H1 (cell line): ENCODE results near the gene SLC37A2. TPM values are rescaled to one million over a fixed set of nuclear protein-coding genes. Genes with fewer than 3 reads are reported as not detected.
A peak's percentile ranks its signal among the peaks of the same experiment; 100 is the strongest.

Experiments used
- CTCF ChIA-PET: fragments of 300-600 bp; sonication (Branson Sonifier 250); formaldehyde crosslinking; loops from one replicate; lab custom pipeline; 2021; ENCODE audit not compliant: partially characterized antibody; lab: Charles Lee
- POLR2A ChIA-PET: fragments of 300-600 bp; sonication (Branson Sonifier 250); formaldehyde crosslinking; loops from one replicate; lab custom pipeline; 2021; ENCODE audit warnings: inconsistent platforms; ENCODE audit not compliant: partially characterized antibody; lab: Charles Lee
- DNase-seq, 2 experiments: peaks; one replicate each; pipeline versions ENCODE4 v3.0.0 to v3.0.0-alpha.2; 2010 to 2022; ENCODE audit warnings: low spot score in 2 of 2, low read depth in 1 of 2, mixed read lengths in 1 of 2
- FAIRE-seq: peaks from 2 replicates; lab custom pipeline; 2011; peaks lifted over from hg19 to GRCh38; lab: Jason Lieb, UNC
- H2AFZ ChIP-seq: 2 replicates; pipeline ENCODE4 v1.8.1; 2012; ENCODE audit warnings: low read length, inconsistent platforms
- H2AK5ac ChIP-seq: 2 replicates; pipeline ENCODE4 v1.6.1; 2013; ENCODE audit warnings: low read depth, low read length
- H2BK120ac ChIP-seq: replicated peaks from 2 replicates; pipeline ENCODE3; 2013; ENCODE audit warnings: low read depth, low read length, inconsistent platforms
- H2BK12ac ChIP-seq: 2 replicates; pipeline ENCODE4 v1.6.1; 2013; ENCODE audit warnings: low read depth, low read length
- H2BK15ac ChIP-seq: 2 replicates; pipeline ENCODE4 v1.6.1; 2013; ENCODE audit warnings: low read length
- H2BK20ac ChIP-seq: 2 replicates; pipeline ENCODE4 v1.6.1; 2013; ENCODE audit warnings: low read length
- H2BK5ac ChIP-seq: 2 replicates; pipeline ENCODE4 v1.6.1; 2013; ENCODE audit warnings: low read depth, low read length
- H3K14ac ChIP-seq: 2 replicates; pipeline ENCODE4 v1.6.1; 2013; ENCODE audit warnings: inconsistent platforms; ENCODE audit not compliant: insufficient read length
- H3K18ac ChIP-seq: 2 replicates; pipeline ENCODE4 v1.6.1; 2013; ENCODE audit warnings: low read length; ENCODE audit errors: extremely low read depth
- H3K23ac ChIP-seq: 2 replicates; pipeline ENCODE4 v1.6.1; 2013; ENCODE audit warnings: inconsistent platforms; ENCODE audit not compliant: insufficient read length
- H3K23me2 ChIP-seq: 2 replicates; pipeline ENCODE4 v1.6.1; 2013; ENCODE audit warnings: low read depth, low read length
- H3K27ac ChIP-seq: 2 replicates; pipeline ENCODE4 v1.6.1; 2011; ENCODE audit warnings: low read depth, low read length, inconsistent platforms
- H3K27me3 ChIP-seq, 4 experiments: replicated peaks in 1 of 4; 1 replicate in 1 of 4; 2 replicates in 3 of 4; pipeline versions ENCODE4 v1.6.1 to v1.8.1; 2011 to 2013; ENCODE audit warnings: low read length in 3 of 4, mild to moderate bottlenecking in 3 of 4, inconsistent platforms in 2 of 4, mixed read lengths in 2 of 4, moderate library complexity in 1 of 4; ENCODE audit not compliant: control insufficient read depth in 3 of 4, insufficient read depth in 3 of 4; ENCODE audit errors: extremely low read depth in 1 of 4
- H3K36me3 ChIP-seq, 4 experiments: 2 replicates each; pipeline versions ENCODE4 v1.6.1 to v1.8.1; 2011 to 2013; ENCODE audit warnings: mild to moderate bottlenecking in 4 of 4, low read length in 3 of 4, moderate library complexity in 2 of 4, control low read depth in 1 of 4, inconsistent platforms in 1 of 4; ENCODE audit not compliant: insufficient read depth in 4 of 4, control insufficient read depth in 2 of 4
- H3K4ac ChIP-seq: replicated peaks from 2 replicates; pipeline ENCODE3; 2013; ENCODE audit warnings: low read length, low read depth, mixed read lengths, inconsistent platforms; ENCODE audit not compliant: insufficient read length
- H3K4me1 ChIP-seq, 4 experiments: replicated peaks in 1 of 4; 1 replicate in 1 of 4; 2 replicates in 3 of 4; pipeline versions ENCODE4 v1.6.1 to v1.8.1; 2011 to 2013; ENCODE audit warnings: low read length in 3 of 4, inconsistent platforms in 2 of 4, mixed read lengths in 1 of 4; ENCODE audit not compliant: insufficient read depth in 4 of 4, control insufficient read depth in 3 of 4
- H3K4me2 ChIP-seq, 2 experiments: 2 replicates each; pipeline versions ENCODE4 v1.6.1 to v1.8.1; 2011 to 2013; ENCODE audit warnings: low read depth in 2 of 2, low read length in 2 of 2, control low read depth in 1 of 2, inconsistent platforms in 1 of 2, mild to moderate bottlenecking in 1 of 2; ENCODE audit not compliant: insufficient read depth in 1 of 2
- H3K4me3 ChIP-seq, 4 experiments: fragments of 200-600, 300-600 bp in 1 of 4; sonication (generic), shearing (Covaris generic), sonication (Bioruptor Twin) in 1 of 4; 2 replicates each; pipeline versions ENCODE4 v1.5.1 to v1.8.1; 2011 to 2016; ENCODE audit warnings: low read length in 4 of 4, low read depth in 3 of 4, control low read depth in 2 of 4, inconsistent platforms in 2 of 4, mild to moderate bottlenecking in 2 of 4, mixed read lengths in 1 of 4, moderate library complexity in 1 of 4; ENCODE audit not compliant: insufficient read depth in 2 of 4; ENCODE audit errors: extremely low read depth in 1 of 4
- H3K56ac ChIP-seq: replicated peaks from 2 replicates; pipeline ENCODE3; 2013; ENCODE audit warnings: low read depth, mild to moderate bottlenecking, mixed read lengths, low read length, inconsistent platforms; ENCODE audit not compliant: insufficient read length
- H3K79me1 ChIP-seq: 2 replicates; pipeline ENCODE4 v1.6.1; 2013; ENCODE audit warnings: low read depth, low read length, control low read depth
- H3K79me2 ChIP-seq, 2 experiments: 2 replicates each; pipeline versions ENCODE4 v1.6.1 to v1.8.1; 2012 to 2013; ENCODE audit warnings: low read length in 2 of 2, mild to moderate bottlenecking in 2 of 2, inconsistent platforms in 1 of 2; ENCODE audit not compliant: insufficient read depth in 2 of 2, control insufficient read depth in 1 of 2
- H3K9ac ChIP-seq, 4 experiments: replicated peaks in 1 of 4; 1 replicate in 1 of 4; 2 replicates in 3 of 4; pipeline versions ENCODE4 v1.6.1 to v1.8.1; 2011 to 2013; ENCODE audit warnings: low read depth in 3 of 4, low read length in 3 of 4, control low read depth in 2 of 4, mild to moderate bottlenecking in 2 of 4, moderate library complexity in 2 of 4, inconsistent platforms in 1 of 4; ENCODE audit errors: extremely low read depth in 1 of 4
- H3K9me3 ChIP-seq, 2 experiments: 2 replicates each; pipeline versions ENCODE4 v1.6.1 to v1.8.1; 2012 to 2013; ENCODE audit warnings: mild to moderate bottlenecking in 2 of 2, moderate library complexity in 2 of 2, control low read depth in 1 of 2, inconsistent platforms in 1 of 2, low read depth in 1 of 2, low read length in 1 of 2, mixed read lengths in 1 of 2; ENCODE audit not compliant: insufficient read depth in 2 of 2
- H4K20me1 ChIP-seq, 2 experiments: replicated peaks in 1 of 2; 2 replicates each; pipeline versions ENCODE3 to v1.8.1; 2011 to 2013; ENCODE audit warnings: inconsistent platforms in 2 of 2, low read length in 2 of 2, mild to moderate bottlenecking in 1 of 2; ENCODE audit not compliant: insufficient read depth in 2 of 2, control insufficient read depth in 1 of 2
- H4K5ac ChIP-seq: 2 replicates; pipeline ENCODE4 v1.6.1; 2013; ENCODE audit warnings: low read length, low read depth, mixed read lengths, inconsistent platforms; ENCODE audit not compliant: insufficient read length
- H4K8ac ChIP-seq: 2 replicates; pipeline ENCODE4 v1.8.0; 2013; ENCODE audit warnings: mild to moderate bottlenecking, moderate library complexity, low read length, inconsistent platforms; ENCODE audit not compliant: insufficient read depth; ENCODE audit errors: extremely low read depth
- H4K91ac ChIP-seq: replicated peaks from 2 replicates; pipeline ENCODE3; 2013; ENCODE audit warnings: low read length, mixed read lengths, inconsistent platforms; ENCODE audit not compliant: insufficient read length
- GABPA ChIP-seq: IDR thresholded peaks from 2 replicates; pipeline ENCODE4 v1.6.1; 2011; ENCODE audit warnings: mild to moderate bottlenecking, low read length, moderate library complexity, borderline replicate concordance; ENCODE audit not compliant: insufficient read depth
- JUN ChIP-seq: IDR thresholded peaks from 2 replicates; pipeline ENCODE4 v1.6.1; 2011; ENCODE audit warnings: low read depth, mild to moderate bottlenecking, improper control_type of control experiment, low read length
- POLR2A ChIP-seq, 2 experiments: IDR thresholded peaks; 1 replicate in 1 of 2; 2 replicates in 1 of 2; pipeline ENCODE4 v1.6.1; 2011; ENCODE audit warnings: low read depth in 2 of 2, low read length in 2 of 2, mild to moderate bottlenecking in 2 of 2; ENCODE audit errors: control extremely low read depth in 1 of 2
- POLR2AphosphoS5 ChIP-seq: IDR thresholded peaks from 2 replicates; pipeline ENCODE4 v1.6.1; 2011; ENCODE audit warnings: low read depth, low read length
- RAD21 ChIP-seq, 2 experiments: IDR thresholded peaks in 1 of 2; conservative IDR thresholded peaks in 1 of 2; 2 replicates each; pipeline ENCODE4 v1.6.1; 2011; ENCODE audit warnings: low read depth in 2 of 2, low read length in 2 of 2, improper control_type of control experiment in 1 of 2, inconsistent platforms in 1 of 2, mild to moderate bottlenecking in 1 of 2, moderate library complexity in 1 of 2
- SAP30 ChIP-seq: fragments of 300-600 bp; sonication (generic); IDR thresholded peaks from 2 replicates; pipeline ENCODE4 v1.7.1; 2012; ENCODE audit warnings: low read length, moderate library complexity, mild to moderate bottlenecking, inconsistent platforms; ENCODE audit not compliant: insufficient read depth, insufficient replicate concordance
- SIN3A ChIP-seq, 2 experiments: IDR thresholded peaks in 1 of 2; conservative IDR thresholded peaks in 1 of 2; 2 replicates each; pipeline ENCODE4 v1.6.1; 2011 to 2012; ENCODE audit warnings: low read length in 2 of 2, improper control_type of control experiment in 1 of 2, low read depth in 1 of 2, mild to moderate bottlenecking in 1 of 2
- SP1 ChIP-seq: IDR thresholded peaks from 2 replicates; pipeline ENCODE4 v1.6.1; 2011; ENCODE audit warnings: low read depth, low read length
- TBP ChIP-seq: IDR thresholded peaks from 2 replicates; pipeline ENCODE4 v1.6.1; 2011; ENCODE audit warnings: low read depth, low read length, improper control_type of control experiment
- WGBS, 2 experiments: shearing (Covaris generic) in 1 of 2; methylation state at CpG; one replicate each; pipeline versions ENCODE4 v1.1.6 to v1.1.7; 2013 to 2015; ENCODE audit warnings: low lambda C conversion rate in 2 of 2, mixed read lengths in 2 of 2, inconsistent platforms in 1 of 2, low coverage in 1 of 2, missing lambda C conversion rate in 1 of 2; ENCODE audit not compliant: insufficient replicate concordance in 2 of 2, insufficient coverage in 1 of 2, insufficient read length in 1 of 2; ENCODE audit errors: extremely low coverage in 1 of 2, missing lambda C conversion rate in 1 of 2; 5-methylcytosine and 5-hydroxymethylcytosine counted together
- polyA plus RNA-seq, 7 experiments: library from polyadenylated mRNA; depleted of rRNA in 3 of 7; stranded (reverse) in 5 of 7; unstranded in 2 of 7; fragments of >200 nt in 5 of 7; fragments of 200-250 nt in 2 of 7; gene quantifications; 1 replicate in 5 of 7; 2 replicates in 1 of 7; 4 replicates in 1 of 7; pipeline versions ENCODE4 v1.2.1 to v1.2.3, GENCODE V29; 2011 to 2013; ENCODE audit warnings: missing spikeins in 2 of 7, mixed read lengths in 2 of 7
- total RNA-seq: library from RNA; stranded (reverse); fragmentation: NEBNext Ultra II Directional; extraction: Animal tissue kit (Norgen Biotek cat#: 25700); gene quantifications from 2 replicates; pipeline ENCODE4 v1.2.1, GENCODE V29; 2021

The SLC37A2 gene
- total and polyA plus RNA-seq, 2 of the 8 experiments (the other 6 are each of a cell fraction or from before 2014, with no cell fraction given), result 1.3 to 1.9 TPM

DNA sequence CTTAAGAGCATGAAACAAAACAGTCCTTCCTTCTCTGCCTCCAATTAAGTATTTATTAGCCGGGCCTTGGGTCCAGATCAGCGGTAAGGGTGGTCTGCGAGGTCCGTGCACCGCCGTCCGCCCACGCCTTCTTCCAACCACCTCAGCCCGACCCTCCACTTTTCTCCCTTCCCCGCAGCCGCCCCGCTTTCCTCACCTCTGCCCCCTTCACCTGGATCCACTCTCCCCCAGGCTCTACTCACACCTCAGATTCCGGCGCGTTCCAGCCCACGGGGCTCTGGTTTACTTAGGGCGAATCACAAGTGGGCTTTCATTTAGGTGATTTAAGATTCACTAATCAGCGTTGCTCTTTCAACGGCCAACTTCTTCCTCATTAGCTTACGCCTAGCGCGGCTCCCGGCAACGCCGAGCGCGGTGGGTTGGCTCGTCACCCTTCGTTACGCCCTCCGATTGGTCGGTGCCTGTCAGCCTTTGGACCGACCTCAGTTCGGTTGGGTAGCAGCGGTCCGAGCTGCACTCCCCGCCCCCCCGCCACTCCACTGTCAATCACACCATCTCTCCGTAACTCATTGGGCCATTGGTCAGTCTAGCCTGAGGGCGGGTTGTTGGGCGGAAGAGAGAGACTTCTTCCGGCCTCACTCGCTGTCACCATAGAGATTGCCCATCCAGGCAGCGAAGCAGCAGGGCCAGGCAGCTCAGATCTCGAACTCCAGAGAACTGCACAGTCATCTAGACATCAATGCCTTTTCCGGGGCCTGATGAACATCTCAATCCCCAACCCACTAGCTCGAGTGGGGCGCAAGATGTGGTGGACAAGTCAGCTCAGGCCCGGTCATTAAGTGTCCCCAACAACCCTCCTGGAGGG, 48.5 kb downstream of the SLC37A2 start, which contains the start of gene TMEM218:
TMEM218 (minus strand) TSS at position 284 of the 865 bp plus-strand sequence. CDS start 9,385 bp downstream, outside the sequence.
- no peak within 1 kb of the TSS for H3K14ac ChIP-seq
- H3K27ac ChIP-seq, result peak within 1 kb of the TSS; percentile 63
- no peak within 1 kb of the TSS for H3K56ac ChIP-seq
- H3K27me3 ChIP-seq, result no peaks in the 10 kb centered on the region
- H2BK5ac ChIP-seq, result peak within 1 kb of the TSS; percentile 60
- peak; percentile 99 for FAIRE-seq
- 0 out of 2 replicates have a peak within 1 kb of the TSS, but pooled peaks have one; percentile 73 for H2BK15ac ChIP-seq
- H4K5ac ChIP-seq, result peak within 1 kb of the TSS; percentile 59
- ChIA-PET POLR2A (interaction anchor here (0.6 to 2.1 kb wide), 5 partner anchors 12 to 291 kb away, joined by 3 to 5 read pairs (median 3); no protein-coding TSS in a partner anchor), CTCF (interaction anchor here (0.8 to 13.5 kb wide), 14 partner anchors 9 to 318 kb away, joined by 3 to 247 read pairs (median 6); no protein-coding TSS in a partner anchor)
- H2AK5ac ChIP-seq, result no peak within 1 kb of the TSS; the same call in 1 of the 2 replicates
- peaks cover 5 to 7% of the 10 kb centered on the region in 2 experiments; a peak in 3 of 4 replicates for H3K9me3 ChIP-seq
- no peak within 1 kb of the TSS for H3K4ac ChIP-seq
- H2BK20ac ChIP-seq, result no peak within 1 kb of the TSS
- H3K79me1 ChIP-seq, result no peaks in the 10 kb centered on the region; the same call in 1 of the 2 replicates
- H3K36me3 ChIP-seq, result peaks cover 0 to 7% (median 3%) of the 10 kb centered on the region in 4 experiments; a peak in 3 of 8 replicates
- no peak within 1 kb of the TSS; the same call in 1 of the 2 replicates for H2BK12ac ChIP-seq
- 8% methylated on average over 46 of the region's 49 CpGs; no CpG with 5 or more reads in 1 of the 2 experiments for WGBS, 2 experiments
- H2BK120ac ChIP-seq, result no peak within 1 kb of the TSS
- peak within 1 kb of the TSS; percentile 89 for H2AFZ ChIP-seq
- H3K4me1 ChIP-seq, result peaks cover 2 to 6% (median 3%) of the 10 kb centered on the region in 4 experiments; a peak in 3 of 7 replicates
- peak within 1 kb of the TSS; percentile 75 to 90 (median 81) for H3K9ac ChIP-seq
- H3K23ac ChIP-seq, result no peak within 1 kb of the TSS
- H3K18ac ChIP-seq, result peak within 1 kb of the TSS; percentile 56; the same call in 1 of the 2 replicates
- peak within 1 kb of the TSS; percentile 59 to 80 (median 76) for H3K4me3 ChIP-seq
- peak within 1 kb of the TSS; percentile 87 for H4K8ac ChIP-seq
- H4K91ac ChIP-seq, result peak within 1 kb of the TSS; percentile 12
- DNase-seq, result peak; percentile 92 to 99
- no peaks in the 10 kb centered on the region for H4K20me1 ChIP-seq
- peak within 1 kb of the TSS; percentile 88 to 94 for H3K4me2 ChIP-seq
- peaks cover 3% of the 10 kb centered on the region; the same call in 1 of the 2 replicates for H3K23me2 ChIP-seq
- peaks cover 0 to 13% of the 10 kb centered on the region in 2 experiments; a peak in 2 of 4 replicates for H3K79me2 ChIP-seq
- TF ChIP-seq SP1 (peak; percentile 99), SAP30 (peak; percentile 60), SIN3A (conservative IDR thresholded peaks at IDR 0.05 in 1 of 2, IDR thresholded peaks at IDR 0.05 in 1 of 2; ENCODE audit: low read depth in 1 of 2, low read length in 2 of 2) (peak in 1 of 2 experiments; percentile 43; a peak in 1 of 4 replicates), POLR2AphosphoS5 (peak; percentile 33; the same call in 1 of the 2 replicates), RAD21 (IDR thresholded peaks at IDR 0.05 in 1 of 2, conservative IDR thresholded peaks at IDR 0.05 in 1 of 2; ENCODE audit: low read depth in 2 of 2, low read length in 2 of 2) (no peak), JUN (no peak), TBP (peak; percentile 39), GABPA (peak; percentile 88; the same call in 1 of the 2 replicates), POLR2A (IDR thresholded peaks at IDR 0.05; ENCODE audit: control extremely low read depth in 1 of 2, low read depth in 2 of 2, low read length in 2 of 2) (no peak)
